Endothelial cell of umbilical vein (primary cell): ENCODE data around the gene CNTNAP2.

ENCODE experiments used
- CTCF ChIP-seq, 2 donors: IDR thresholded peaks; 1 replicate in 1 of 2; 2 replicates in 1 of 2; pipeline ENCODE4 v1.5.1; 2011; ENCODE audit warnings: low read length in 2 of 2, mild to moderate bottlenecking in 2 of 2, moderate library complexity in 2 of 2, control low read depth in 1 of 2, inconsistent platforms in 1 of 2, low read depth in 1 of 2; ENCODE audit not compliant: insufficient read depth in 1 of 2; ENCODE audit errors: extremely low read depth in 1 of 2
- JUN ChIP-seq: IDR thresholded peaks from 2 replicates; pipeline ENCODE4 v1.6.1; 2011; ENCODE audit warnings: borderline replicate concordance, low read depth; ENCODE audit not compliant: insufficient read length, insufficient read depth
- MYC ChIP-seq: IDR thresholded peaks from one replicate; pipeline ENCODE4 v1.6.1; 2011; ENCODE audit warnings: mild to moderate bottlenecking, low read depth, low read length
- POLR2A ChIP-seq: IDR thresholded peaks from 2 replicates; pipeline ENCODE4 v1.6.1; 2012; ENCODE audit warnings: low read depth, mild to moderate bottlenecking, control low read depth, low read length

GRCh38 chr7:148261523-148261922, 2144.9 kb downstream of the CNTNAP2 start:
- TF ChIP-seq POLR2A, result no peak
- no peak for TF ChIP-seq CTCF (IDR thresholded peaks at IDR 0.05; ENCODE audit: extremely low read depth in 1 of 2, insufficient read depth in 1 of 2, low read depth in 1 of 2, low read length in 2 of 2)
- no peak for TF ChIP-seq JUN
- no peak for TF ChIP-seq MYC
